DOHH2 (cell line): ENCODE data around the gene STAM2.

ENCODE experiments used
- H3F3A ChIP-seq: fragments of 200-600 bp; sonication (generic), shearing (Covaris generic); 2 replicates; pipeline ENCODE4 v1.6.0; 2016; ENCODE audit warnings: antibody characterized with exemption, mild to moderate bottlenecking; ENCODE audit not compliant: control insufficient read depth, insufficient read depth
- H3K27ac ChIP-seq: fragments of 200-600 bp; sonication (generic); 2 replicates; pipeline ENCODE4 v1.5.1; 2014; ENCODE audit warnings: low read depth, mild to moderate bottlenecking, low read length, moderate library complexity
- H3K27me3 ChIP-seq: fragments of 200-600 bp; sonication (generic); 2 replicates; pipeline ENCODE4 v1.6.1; 2014; ENCODE audit warnings: mild to moderate bottlenecking, low read length, mixed read lengths; ENCODE audit not compliant: control insufficient read depth
- H3K36me3 ChIP-seq: fragments of 200-600 bp; sonication (generic); 2 replicates; pipeline ENCODE4 v1.6.1; 2014; ENCODE audit warnings: mild to moderate bottlenecking, low read length, moderate library complexity, mixed read lengths; ENCODE audit not compliant: control insufficient read depth
- H3K4me1 ChIP-seq: fragments of 200-600 bp; sonication (generic); 2 replicates; pipeline ENCODE4 v1.6.1; 2014; ENCODE audit warnings: mild to moderate bottlenecking, low read length, mixed read lengths; ENCODE audit not compliant: control insufficient read depth
- H3K4me2 ChIP-seq: fragments of 200-600 bp; sonication (generic); 2 replicates; pipeline ENCODE4 v1.6.0; 2014; ENCODE audit warnings: mild to moderate bottlenecking, low read length, moderate library complexity
- H3K4me3 ChIP-seq: fragments of 200-600 bp; sonication (generic); 2 replicates; pipeline ENCODE4 v1.5.1; 2014; ENCODE audit warnings: mild to moderate bottlenecking, low read length, mixed read lengths
- H3K79me2 ChIP-seq: fragments of 200-600 bp; sonication (generic); 2 replicates; pipeline ENCODE4 v1.6.1; 2014; ENCODE audit warnings: mild to moderate bottlenecking, low read length, mixed read lengths; ENCODE audit not compliant: control insufficient read depth
- H3K9me2 ChIP-seq: fragments of 200-600 bp; sonication (generic); replicated peaks from 2 replicates; pipeline ENCODE4 v1.6.1; 2014; ENCODE audit warnings: mild to moderate bottlenecking, low read length, mixed read lengths; ENCODE audit not compliant: control insufficient read depth
- H3K9me3 ChIP-seq: fragments of 200-600 bp; sonication (generic); 2 replicates; pipeline ENCODE4 v1.6.1; 2014; ENCODE audit warnings: antibody characterized with exemption, low read length, mixed read lengths; ENCODE audit not compliant: control insufficient read depth, insufficient read depth
- H4K20me1 ChIP-seq: fragments of 200-600 bp; sonication (generic); 2 replicates; pipeline ENCODE4 v1.6.0; 2014; ENCODE audit warnings: low read depth, mild to moderate bottlenecking, antibody characterized with exemption, low read length, moderate library complexity; ENCODE audit not compliant: control insufficient read depth, insufficient read depth
- EZH2phosphoT487 ChIP-seq: fragments of 200-600 bp; sonication (generic); IDR thresholded peaks from 2 replicates; pipeline ENCODE4 v1.6.1; 2017; ENCODE audit warnings: borderline replicate concordance, mild to moderate bottlenecking, antibody characterized with exemption, low read length, moderate library complexity, mixed read lengths
- TF ChIP-seq, protein P1 (sequence below): fragments of 200-600 bp; sonication (generic); IDR thresholded peaks from one replicate; pipeline ENCODE4 v1.5.1; 2014; ENCODE audit warnings: antibody characterized with exemption, mild to moderate bottlenecking, low read depth, low read length; ENCODE audit not compliant: poor library complexity, severe bottlenecking

STAM2 gene

DNA sequence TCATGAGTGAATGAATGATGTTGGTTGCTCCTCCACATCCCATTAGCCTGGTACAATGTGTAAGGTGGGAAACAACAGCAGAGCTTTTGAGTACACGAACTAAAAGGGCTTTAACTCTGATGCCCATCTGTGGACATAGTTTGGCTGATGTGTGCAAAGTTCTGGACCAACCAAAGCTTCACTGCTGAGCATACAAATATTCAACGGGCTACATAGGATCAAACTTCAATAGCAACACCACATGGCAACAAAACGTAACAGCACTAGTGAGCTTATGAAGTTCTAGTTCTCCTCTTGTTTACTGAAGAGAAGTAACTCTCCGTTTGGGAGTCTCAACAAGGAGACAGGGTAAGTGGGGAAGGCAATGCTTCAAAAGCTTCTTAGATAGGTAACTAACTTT, 20.4 kb downstream of the STAM2 start:
- H3K79me2 ChIP-seq: peaks cover 62% of the 10 kb centered on the region

DNA sequence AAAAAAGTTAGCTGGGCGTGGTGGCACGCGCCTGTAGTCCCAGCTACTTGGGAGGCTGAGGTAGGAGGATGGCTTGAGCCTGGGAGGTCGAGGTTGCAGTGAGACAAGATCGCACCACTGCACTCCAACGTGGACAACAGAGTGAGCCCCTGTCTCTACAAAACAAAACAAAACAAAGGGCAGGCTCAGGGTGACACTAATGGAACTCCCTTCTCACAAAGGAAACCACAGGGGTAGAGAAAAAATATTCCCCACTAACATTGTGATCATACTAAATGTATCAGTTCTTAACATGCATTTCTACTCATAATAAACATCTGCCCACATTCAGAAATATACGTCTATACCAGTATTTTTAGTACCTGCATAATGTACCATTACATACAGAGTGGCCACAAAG, 21.1 kb downstream of the STAM2 start:
- H3K4me1 ChIP-seq: peaks cover 10% of the 10 kb centered on the region
- H3K27ac ChIP-seq: no peak overlapping the region
- peaks cover 7% of the 10 kb centered on the region; the same call in 1 of the 2 replicates for H4K20me1 ChIP-seq
- no peaks in the 10 kb centered on the region for H3F3A ChIP-seq
- no peaks in the 10 kb centered on the region for H3K36me3 ChIP-seq
- no peaks in the 10 kb centered on the region for H3K9me3 ChIP-seq
- H3K79me2 ChIP-seq: peaks cover 62% of the 10 kb centered on the region
- no peak overlapping the region for H3K4me2 ChIP-seq
- H3K4me3 ChIP-seq: no peak overlapping the region
- TF ChIP-seq, protein P1, sequence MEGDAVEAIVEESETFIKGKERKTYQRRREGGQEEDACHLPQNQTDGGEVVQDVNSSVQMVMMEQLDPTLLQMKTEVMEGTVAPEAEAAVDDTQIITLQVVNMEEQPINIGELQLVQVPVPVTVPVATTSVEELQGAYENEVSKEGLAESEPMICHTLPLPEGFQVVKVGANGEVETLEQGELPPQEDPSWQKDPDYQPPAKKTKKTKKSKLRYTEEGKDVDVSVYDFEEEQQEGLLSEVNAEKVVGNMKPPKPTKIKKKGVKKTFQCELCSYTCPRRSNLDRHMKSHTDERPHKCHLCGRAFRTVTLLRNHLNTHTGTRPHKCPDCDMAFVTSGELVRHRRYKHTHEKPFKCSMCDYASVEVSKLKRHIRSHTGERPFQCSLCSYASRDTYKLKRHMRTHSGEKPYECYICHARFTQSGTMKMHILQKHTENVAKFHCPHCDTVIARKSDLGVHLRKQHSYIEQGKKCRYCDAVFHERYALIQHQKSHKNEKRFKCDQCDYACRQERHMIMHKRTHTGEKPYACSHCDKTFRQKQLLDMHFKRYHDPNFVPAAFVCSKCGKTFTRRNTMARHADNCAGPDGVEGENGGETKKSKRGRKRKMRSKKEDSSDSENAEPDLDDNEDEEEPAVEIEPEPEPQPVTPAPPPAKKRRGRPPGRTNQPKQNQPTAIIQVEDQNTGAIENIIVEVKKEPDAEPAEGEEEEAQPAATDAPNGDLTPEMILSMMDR: no peak
- TF ChIP-seq EZH2phosphoT487: no peak
- no peaks in the 10 kb centered on the region for H3K9me2 ChIP-seq
- no peaks in the 10 kb centered on the region for H3K27me3 ChIP-seq

More for the DNA sequence above, 20.4 kb downstream of the STAM2 start:
- TF ChIP-seq, protein P1: no peak
- no peak for TF ChIP-seq EZH2phosphoT487
- Histone ChIP-seq H3K36me3 (no peaks in the 10 kb centered on the region), H4K20me1 (peaks cover 7% of the 10 kb centered on the region; the same call in 1 of the 2 replicates), H3F3A (no peaks in the 10 kb centered on the region), H3K27me3 (no peaks in the 10 kb centered on the region), H3K4me3 (no peak overlapping the region), H3K27ac (no peak overlapping the region), H3K4me1 (peaks cover 14% of the 10 kb centered on the region), H3K9me2 (no peaks in the 10 kb centered on the region), H3K4me2 (no peak overlapping the region), H3K9me3 (no peaks in the 10 kb centered on the region)

DNA sequence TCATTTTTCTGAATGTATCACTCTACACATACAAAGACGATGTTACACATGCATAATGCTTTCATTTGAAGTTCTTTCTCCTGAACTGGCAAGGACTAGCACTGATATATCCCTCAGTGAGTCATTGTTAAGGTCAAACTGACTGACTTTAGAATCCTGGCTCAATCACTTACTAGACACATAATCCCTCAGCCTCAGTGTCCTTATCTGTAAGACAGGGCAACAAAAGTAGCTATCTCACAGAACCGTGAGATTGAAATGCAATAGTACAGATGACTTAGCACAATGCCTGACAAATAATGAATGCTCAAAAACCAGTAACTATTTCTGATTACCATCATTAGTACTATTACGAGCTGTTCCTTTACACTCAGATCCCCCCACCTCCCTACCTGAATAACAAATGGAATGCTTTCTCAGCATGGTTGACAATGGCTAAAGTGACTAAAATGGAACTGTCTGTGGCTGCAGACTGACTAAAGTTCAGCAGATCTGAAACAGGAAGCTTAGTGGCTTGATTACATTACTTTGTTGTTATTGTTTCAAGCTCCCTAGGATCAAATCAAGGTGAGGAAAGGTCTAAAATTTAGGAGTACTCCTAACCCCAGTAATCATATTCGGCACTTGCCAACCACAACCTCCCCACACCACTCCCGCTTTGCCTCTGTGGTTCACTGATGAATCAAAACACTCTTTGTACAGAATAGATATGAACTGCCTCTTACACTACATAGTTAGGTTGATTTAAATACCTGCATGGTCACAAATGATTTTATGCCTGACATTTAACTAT, 40.9 kb downstream of the STAM2 start:
- Histone ChIP-seq H3F3A (no peaks in the 10 kb centered on the region), H3K79me2 (no peaks in the 10 kb centered on the region), H3K4me3 (no peak overlapping the region), H3K36me3 (no peaks in the 10 kb centered on the region), H3K9me3 (no peaks in the 10 kb centered on the region), H3K27ac (no peak overlapping the region), H3K9me2 (no peaks in the 10 kb centered on the region), H3K4me1 (no peaks in the 10 kb centered on the region), H4K20me1 (no peaks in the 10 kb centered on the region), H3K27me3 (no peaks in the 10 kb centered on the region), H3K4me2 (no peak overlapping the region)
- no peak for TF ChIP-seq EZH2phosphoT487
- TF ChIP-seq, protein P1: no peak
